GM18909 (cell line): ENCODE results near the gene PLEKHG1.

ENCODE experiments used
- ATAC-seq: cut with Tn5 transposase; IDR thresholded peaks from one replicate; pipeline ENCODE4 v1.9.1; 2021; ENCODE audit warnings: mild to moderate bottlenecking; ENCODE audit not compliant: unreplicated experiment, poor library complexity

PLEKHG1 gene

DNA sequence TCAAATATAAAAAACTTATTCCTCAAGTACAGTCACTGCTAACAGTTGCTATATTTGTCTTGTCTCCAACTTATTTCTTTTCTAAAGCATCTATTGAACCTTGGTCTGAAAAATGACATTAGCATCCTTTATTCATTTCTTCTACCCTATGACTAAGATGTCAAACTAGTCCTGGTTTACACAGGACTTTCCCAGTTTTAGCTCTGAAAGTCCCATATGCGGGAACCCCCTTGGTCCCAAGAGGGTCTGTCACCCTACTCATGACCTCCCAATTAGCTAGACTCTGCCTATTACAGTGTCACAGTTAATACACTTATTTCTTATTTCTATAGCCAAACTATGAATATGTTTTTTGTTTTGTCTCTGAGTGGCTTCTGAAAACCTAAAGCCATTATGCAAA, 37.1 kb downstream of the PLEKHG1 start:
- ATAC-seq, result no peak

DNA sequence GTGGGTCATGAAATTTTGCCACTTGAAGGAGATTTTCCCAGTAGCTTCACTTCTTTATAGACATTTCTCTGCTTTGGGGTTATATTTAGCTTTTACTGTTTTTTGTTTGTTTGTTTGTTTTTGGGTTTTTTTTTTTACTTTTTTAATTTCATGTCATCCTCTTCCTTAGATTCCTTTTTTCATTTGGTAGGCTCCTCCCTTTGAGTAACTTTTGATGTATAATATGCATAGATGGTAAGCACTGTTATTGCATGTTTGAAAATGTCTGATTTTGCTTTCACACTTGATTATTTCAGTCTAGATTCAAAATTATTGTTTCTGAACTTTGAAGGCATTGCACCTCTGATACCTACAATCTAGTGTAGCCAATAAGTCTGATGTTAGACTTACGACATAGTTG, 37.6 kb downstream of the PLEKHG1 start:
- ATAC-seq, result no peak

GRCh38 chr6:150638267-150638666, 38.6 kb downstream of the PLEKHG1 start:
- no peak for ATAC-seq

DNA sequence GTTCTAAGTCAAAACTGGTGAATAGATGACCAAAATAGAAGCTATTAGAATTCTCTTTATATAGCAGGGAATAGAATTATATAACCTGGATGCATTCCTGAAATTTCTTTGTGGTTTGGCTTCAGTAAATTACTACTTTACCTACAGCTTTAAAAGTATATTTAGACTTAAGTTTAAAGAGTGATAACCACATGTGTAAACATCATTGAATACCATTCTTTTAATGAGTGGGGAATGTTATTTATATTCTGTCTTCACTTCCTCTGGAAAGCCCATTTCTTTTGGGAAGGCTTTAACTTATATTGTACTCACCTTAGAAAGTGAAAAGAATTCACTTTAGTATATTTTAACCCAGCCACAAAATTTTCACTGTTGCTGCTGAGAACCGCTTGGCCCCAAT, 39.1 kb downstream of the PLEKHG1 start:
- no peak for ATAC-seq

DNA sequence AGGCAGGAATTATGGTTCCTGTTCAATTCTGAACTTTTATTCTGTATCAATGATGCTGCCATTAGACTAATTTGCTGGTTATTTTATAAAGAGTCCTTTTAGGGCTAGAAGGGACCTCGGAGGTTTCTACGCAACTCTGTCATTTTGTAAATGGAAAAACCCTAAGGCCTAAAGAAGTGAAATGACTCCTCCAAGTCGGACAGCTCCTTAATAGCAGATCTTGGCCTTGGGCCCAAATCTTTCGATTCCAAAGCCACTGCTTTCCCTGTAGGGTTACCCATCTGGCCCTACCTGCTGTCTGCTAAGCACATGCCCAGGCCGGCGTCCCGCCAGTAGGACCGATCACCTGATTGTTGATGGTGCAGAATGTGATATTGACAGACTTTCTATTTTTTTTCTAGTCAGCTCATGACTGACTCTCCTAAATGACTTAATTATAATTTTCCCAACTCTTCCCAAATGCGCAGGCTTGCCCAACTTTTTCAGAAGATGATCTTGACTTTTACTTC, 40.2 kb downstream of the PLEKHG1 start:
- no peak for ATAC-seq

GRCh38 chr6:150640556-150641209, 41.0 kb downstream of the PLEKHG1 start:
- peak; percentile 58 for ATAC-seq

DNA sequence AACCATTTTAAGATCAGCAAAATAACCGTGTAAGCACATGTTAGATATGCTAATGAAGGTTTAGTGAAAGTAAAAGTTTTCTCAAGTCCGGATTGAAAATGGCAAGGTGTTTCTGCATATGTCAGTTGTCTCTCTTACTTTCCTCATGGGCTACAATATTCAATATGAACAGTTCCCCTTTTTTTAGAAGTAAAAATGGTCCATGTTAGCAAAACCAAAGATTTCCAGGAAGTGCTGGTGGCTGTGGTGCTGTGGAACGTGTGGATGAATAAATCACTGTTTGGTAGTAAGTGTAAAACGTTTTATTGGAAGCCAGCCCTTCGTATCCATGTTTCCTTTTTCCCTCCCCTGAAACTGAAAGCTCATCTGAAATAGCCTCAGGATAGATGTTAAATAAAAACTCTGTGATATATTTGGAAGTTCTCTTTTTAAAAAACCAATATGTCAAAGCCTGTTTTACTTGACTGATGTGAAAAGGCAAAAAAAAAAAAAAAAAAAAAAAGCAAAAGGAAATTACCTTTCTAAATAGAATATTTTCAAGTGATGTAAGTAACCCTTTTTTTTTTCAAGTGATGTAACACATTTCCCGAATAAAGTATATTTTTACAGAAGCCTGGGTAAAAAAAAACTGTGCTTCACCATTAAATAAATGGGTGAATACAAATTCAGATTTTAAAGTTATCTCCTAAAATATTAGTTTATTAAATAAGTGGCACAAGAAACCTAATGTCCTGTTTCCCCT, 41.9 kb downstream of the PLEKHG1 start:
- ATAC-seq, result peak; percentile 68

DNA sequence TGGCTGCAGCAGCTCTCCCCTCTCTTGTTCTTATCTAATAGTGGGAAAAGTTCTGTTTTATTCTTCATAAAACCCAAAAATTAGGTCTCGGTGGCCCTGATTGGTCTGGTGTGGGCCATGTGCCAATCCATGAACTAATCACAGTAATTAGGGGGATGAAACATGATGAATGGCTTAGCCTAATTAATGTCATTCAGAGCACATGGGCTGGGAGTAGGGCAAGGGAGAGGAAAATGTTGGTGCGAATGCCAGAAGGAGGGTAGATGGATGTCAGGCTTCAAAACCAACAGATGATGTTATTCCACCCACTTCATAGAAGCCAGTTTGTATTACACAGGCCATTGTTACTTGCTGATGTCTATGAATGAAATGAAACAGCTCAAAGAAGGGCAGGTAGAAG, 46.5 kb downstream of the PLEKHG1 start:
- no peak for ATAC-seq

DNA sequence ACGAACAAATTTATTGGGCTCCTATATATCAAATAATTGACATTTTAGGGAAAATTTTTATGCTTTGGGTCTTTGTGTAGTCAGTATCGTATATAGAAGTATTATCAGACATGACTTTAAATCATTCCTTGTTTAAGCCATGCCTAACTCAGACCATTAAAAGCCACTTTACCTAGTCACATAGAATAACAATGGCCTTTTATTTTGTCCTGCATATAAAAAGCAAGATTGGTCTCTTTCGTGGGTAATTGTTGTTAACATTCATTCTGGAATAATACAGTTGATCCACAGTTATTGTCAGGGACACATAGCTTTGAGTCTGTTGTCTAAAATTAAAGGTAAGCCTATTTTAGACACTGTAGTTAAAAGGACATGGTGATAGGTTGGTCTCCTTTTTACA, 47.4 kb downstream of the PLEKHG1 start:
- no peak for ATAC-seq
